PC-9 (cell line): Measurements from ENCODE around the gene CCDC167. TPM values are rescaled to one million over a fixed set of nuclear protein-coding genes. Genes with fewer than 3 reads are reported as not detected.

Source experiments
- BruUV-seq: library from RNA; stranded (reverse); fragments of 400-500 nt; replicated peaks from 2 replicates; lab custom pipeline; 2021; lab: Mats Ljungman, UMichigan
- CTCF ChIA-PET: fragments of 300-600 bp; sonication (Branson Sonifier 250); formaldehyde crosslinking; loops from one replicate; lab custom pipeline; 2022; ENCODE audit warnings: antibody characterized with exemption; lab: Charles Lee
- POLR2A ChIA-PET: fragments of 300-600 bp; sonication (Branson Sonifier 250); formaldehyde crosslinking; loops from one replicate; lab custom pipeline; 2022; ENCODE audit warnings: antibody characterized with exemption; ENCODE audit not compliant: unreplicated experiment; lab: Charles Lee
- DNase-seq, 2 experiments: peaks; one replicate each; pipeline versions ENCODE4 v3.0.0 to v3.0.0-alpha.2; 2015 to 2022; ENCODE audit warnings: mixed read lengths in 1 of 2
- H2AFZ ChIP-seq: fragments of 200-600 bp; sonication (generic); 2 replicates; pipeline ENCODE4 v1.8.1; 2017; ENCODE audit warnings: antibody characterized with exemption
- H3F3A ChIP-seq: fragments of 200-600 bp; sonication (generic); 2 replicates; pipeline ENCODE4 v1.8.1; 2017; ENCODE audit warnings: antibody characterized with exemption, mild to moderate bottlenecking, low read depth; ENCODE audit not compliant: insufficient read depth
- H3K27ac ChIP-seq: fragments of 200-600 bp; sonication (generic); 2 replicates; pipeline ENCODE4 v1.6.1; 2016; ENCODE audit warnings: mixed run types
- H3K27me3 ChIP-seq: fragments of 200-600 bp; sonication (generic); 2 replicates; pipeline ENCODE4 v1.6.1; 2016; ENCODE audit warnings: low read depth, mixed run types; ENCODE audit not compliant: insufficient read depth
- H3K36me3 ChIP-seq: fragments of 200-600 bp; sonication (generic); 2 replicates; pipeline ENCODE4 v1.6.1; 2016; ENCODE audit warnings: low read depth, mixed run types
- H3K4me1 ChIP-seq: fragments of 200-600 bp; sonication (generic); replicated peaks from 2 replicates; pipeline ENCODE4 v1.6.1; 2016; ENCODE audit warnings: mixed run types; ENCODE audit not compliant: insufficient read depth
- H3K4me2 ChIP-seq: fragments of 200-600 bp; sonication (generic); 2 replicates; pipeline ENCODE4 v1.6.1; 2017; ENCODE audit warnings: mixed run types
- H3K4me3 ChIP-seq: fragments of 200-600 bp; sonication (generic); 2 replicates; pipeline ENCODE4 v1.6.1; 2016; ENCODE audit warnings: mixed run types
- H3K79me2 ChIP-seq: fragments of 200-600 bp; sonication (generic); 2 replicates; pipeline ENCODE4 v1.6.1; 2017; ENCODE audit warnings: low read depth, mixed run types
- H3K9me2 ChIP-seq: fragments of 200-600 bp; sonication (generic); 2 replicates; pipeline ENCODE4 v1.8.1; 2017; ENCODE audit warnings: mild to moderate bottlenecking; ENCODE audit not compliant: insufficient read depth
- H3K9me3 ChIP-seq: fragments of 200-600 bp; sonication (generic); 2 replicates; pipeline ENCODE4 v1.8.1; 2016; ENCODE audit warnings: low read depth; ENCODE audit not compliant: insufficient read depth
- H4K20me1 ChIP-seq: fragments of 200-600 bp; sonication (generic); 2 replicates; pipeline ENCODE4 v1.8.1; 2017; ENCODE audit not compliant: insufficient read depth
- EZH2 ChIP-seq: fragments of 200-600 bp; sonication (generic); IDR thresholded peaks from 2 replicates; pipeline ENCODE4 v1.8.0; 2017; ENCODE audit warnings: antibody characterized with exemption, low read depth
- intact Hi-C: fragments of 100-400 bp; cut with micrococcal nuclease; formaldehyde crosslinking; loops from one replicate; pipeline ENCODE4 v1.10.0; 2022; ENCODE audit not compliant: unreplicated experiment
- total RNA-seq: library from RNA; stranded (reverse); gene quantifications from 2 replicates; pipeline ENCODE4 v1.2.3, GENCODE V29; 2021
- TF ChIP-seq, protein P1 (sequence below): fragments of 200-600 bp; sonication (generic); conservative IDR thresholded peaks from 2 replicates; pipeline ENCODE4 v1.6.1; 2017; ENCODE audit warnings: mixed run types, antibody characterized with exemption, mild to moderate bottlenecking, moderate library complexity

The CCDC167 gene
- total RNA-seq, 1 experiment from 2014 or later: 29.4 TPM

DNA sequence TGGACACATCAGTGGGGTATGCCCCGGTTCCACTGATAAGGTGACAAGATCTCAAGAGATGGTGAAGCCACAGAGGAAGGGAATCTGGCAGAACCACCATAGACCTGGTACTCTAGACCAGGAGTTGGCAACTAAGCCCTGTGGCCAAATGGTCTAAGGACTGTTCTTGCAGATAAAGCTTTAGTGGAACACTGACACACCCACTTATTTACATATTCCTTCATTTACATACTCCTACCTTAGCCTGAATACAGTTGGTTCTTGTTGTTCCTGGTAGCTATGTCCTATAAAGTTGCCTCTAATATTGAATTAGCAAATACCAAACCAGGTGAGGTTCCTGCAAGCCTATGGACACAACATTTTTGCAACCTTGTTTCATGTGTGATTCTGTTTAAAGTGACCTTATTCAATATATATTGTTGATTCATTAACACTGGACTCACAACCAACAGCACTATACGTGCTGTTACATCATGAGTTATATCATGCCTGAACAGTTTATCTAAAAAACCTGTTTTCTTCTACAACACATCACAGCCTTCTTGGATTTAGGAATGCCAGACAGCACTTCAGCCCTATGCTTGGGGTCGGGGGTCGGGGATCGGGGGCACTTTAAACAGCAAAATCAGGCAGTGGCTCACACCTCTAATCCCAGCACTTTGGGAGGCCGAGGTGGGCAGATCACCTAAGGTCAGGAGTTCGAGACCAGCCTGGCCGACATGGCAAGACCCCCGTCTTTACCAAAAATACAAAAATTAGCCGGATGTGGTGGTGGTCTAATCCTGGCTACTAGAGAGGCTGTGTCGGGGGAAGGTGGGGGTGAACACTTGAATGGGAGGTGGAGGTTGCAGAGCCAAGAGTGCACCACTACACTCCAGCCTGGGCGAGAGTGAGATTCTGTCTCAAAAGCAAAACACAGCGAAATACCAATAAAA, 2.5 kb downstream of the CCDC167 start:
- Histone ChIP-seq H3K4me2 (no peak overlapping the region), H3K27ac (no peak overlapping the region), H3K36me3 (no peaks in the 10 kb centered on the region), H3K27me3 (no peaks in the 10 kb centered on the region), H3K9me2 (no peaks in the 10 kb centered on the region), H3K4me1 (0 out of 2 replicates have a peak, but pooled peaks cover 6% of the 10 kb centered on the region), H2AFZ (no peak overlapping the region), H3F3A (no peaks in the 10 kb centered on the region; the same call in 1 of the 2 replicates), H3K79me2 (no peaks in the 10 kb centered on the region), H4K20me1 (no peaks in the 10 kb centered on the region), H3K4me3 (no peak overlapping the region), H3K9me3 (no peaks in the 10 kb centered on the region)
- TF ChIP-seq, protein P1, sequence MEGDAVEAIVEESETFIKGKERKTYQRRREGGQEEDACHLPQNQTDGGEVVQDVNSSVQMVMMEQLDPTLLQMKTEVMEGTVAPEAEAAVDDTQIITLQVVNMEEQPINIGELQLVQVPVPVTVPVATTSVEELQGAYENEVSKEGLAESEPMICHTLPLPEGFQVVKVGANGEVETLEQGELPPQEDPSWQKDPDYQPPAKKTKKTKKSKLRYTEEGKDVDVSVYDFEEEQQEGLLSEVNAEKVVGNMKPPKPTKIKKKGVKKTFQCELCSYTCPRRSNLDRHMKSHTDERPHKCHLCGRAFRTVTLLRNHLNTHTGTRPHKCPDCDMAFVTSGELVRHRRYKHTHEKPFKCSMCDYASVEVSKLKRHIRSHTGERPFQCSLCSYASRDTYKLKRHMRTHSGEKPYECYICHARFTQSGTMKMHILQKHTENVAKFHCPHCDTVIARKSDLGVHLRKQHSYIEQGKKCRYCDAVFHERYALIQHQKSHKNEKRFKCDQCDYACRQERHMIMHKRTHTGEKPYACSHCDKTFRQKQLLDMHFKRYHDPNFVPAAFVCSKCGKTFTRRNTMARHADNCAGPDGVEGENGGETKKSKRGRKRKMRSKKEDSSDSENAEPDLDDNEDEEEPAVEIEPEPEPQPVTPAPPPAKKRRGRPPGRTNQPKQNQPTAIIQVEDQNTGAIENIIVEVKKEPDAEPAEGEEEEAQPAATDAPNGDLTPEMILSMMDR: no peak
- no peak for TF ChIP-seq EZH2
- intact Hi-C loops: no loop called here
- ChIA-PET POLR2A (no interaction called here), CTCF (interaction anchor here (0.5 kb wide), 1 partner anchor 433 kb away, joined by 6 read pairs; no protein-coding TSS in a partner anchor)
- DNase-seq: no peak
- no TSS peak for BruUV-seq

DNA sequence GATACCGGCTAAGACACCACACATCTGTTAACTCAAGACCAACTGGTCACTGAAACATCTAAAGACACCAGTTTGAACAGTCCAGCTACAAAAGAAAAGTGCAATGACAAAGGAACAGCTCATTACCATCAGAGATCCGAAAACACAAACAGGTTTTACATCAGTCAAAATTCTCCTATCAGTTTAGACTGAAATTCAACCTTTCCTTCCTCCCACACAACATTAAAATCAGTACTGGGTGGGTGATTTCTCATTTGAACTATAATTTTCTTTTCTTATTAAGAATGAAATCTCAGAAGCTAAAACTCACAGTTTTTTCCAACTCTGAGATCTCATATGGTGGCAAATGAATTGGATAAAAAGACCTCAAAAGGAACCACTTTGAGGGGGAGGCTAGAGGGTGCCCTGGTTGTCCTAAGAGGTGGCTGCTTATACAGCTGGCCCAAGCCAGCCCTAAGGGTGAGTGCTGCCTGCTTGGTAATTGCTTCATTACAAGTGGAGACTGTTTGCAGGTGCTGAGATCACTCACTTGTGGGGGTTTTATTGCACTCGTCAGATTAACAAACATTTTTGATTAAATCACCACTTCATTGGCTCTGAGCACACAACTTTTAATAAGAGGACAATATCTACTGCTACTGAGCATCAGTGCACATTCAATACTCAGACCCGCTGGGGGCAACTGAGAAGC, 4.3 kb downstream of the CCDC167 start:
- Histone ChIP-seq H3F3A (no peaks in the 10 kb centered on the region), H2AFZ (no peak overlapping the region), H3K4me1 (0 out of 2 replicates have a peak, but pooled peaks cover 6% of the 10 kb centered on the region), H3K4me3 (no peak overlapping the region), H4K20me1 (no peaks in the 10 kb centered on the region), H3K9me2 (no peaks in the 10 kb centered on the region), H3K9me3 (no peaks in the 10 kb centered on the region), H3K27ac (no peak overlapping the region), H3K36me3 (no peaks in the 10 kb centered on the region), H3K4me2 (no peak overlapping the region), H3K27me3 (no peaks in the 10 kb centered on the region), H3K79me2 (no peaks in the 10 kb centered on the region)
- intact Hi-C loops: no loop called here
- no TSS peak for BruUV-seq
- POLR2A ChIA-PET: no interaction called here
- no peak for TF ChIP-seq EZH2
- TF ChIP-seq, protein P1: no peak
- CTCF ChIA-PET: no interaction called here
- no peak for DNase-seq

DNA sequence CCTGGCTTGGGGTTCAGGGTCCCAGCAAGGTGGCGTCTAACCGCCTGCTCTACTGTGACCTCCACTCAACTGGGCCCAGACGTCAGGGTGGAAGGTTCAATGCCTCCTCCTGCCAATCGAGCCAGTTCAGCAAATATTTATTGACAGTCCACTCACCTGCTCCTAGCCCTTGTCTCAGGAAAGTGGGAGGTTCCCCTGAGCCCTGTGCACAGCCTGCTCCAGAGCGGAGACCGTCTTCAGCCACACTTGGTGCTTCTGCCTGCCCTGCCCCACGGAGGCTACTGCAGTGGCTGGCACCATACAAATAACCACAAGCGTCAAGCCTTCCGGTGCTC, 6.1 kb downstream of the CCDC167 start:
- no TSS peak for BruUV-seq
- intact Hi-C loops: no loop called here

More for the DNA sequence above, 6.1 kb downstream of the CCDC167 start:
- Histone ChIP-seq H3K9me3 (no peaks in the 10 kb centered on the region), H3K9me2 (no peaks in the 10 kb centered on the region), H3K27ac (no peak overlapping the region), H3F3A (no peaks in the 10 kb centered on the region), H4K20me1 (no peaks in the 10 kb centered on the region), H3K27me3 (no peaks in the 10 kb centered on the region), H2AFZ (no peak overlapping the region), H3K79me2 (no peaks in the 10 kb centered on the region), H3K4me1 (no peaks in the 10 kb centered on the region), H3K4me3 (no peak overlapping the region), H3K36me3 (no peaks in the 10 kb centered on the region), H3K4me2 (no peak overlapping the region)
- DNase-seq: no peak
- CTCF ChIA-PET: no interaction called here
- no peak for TF ChIP-seq EZH2
- POLR2A ChIA-PET: no interaction called here
